GM21737 (cell line): ENCODE data around the gene HPCAL1.

Experiments used
- ATAC-seq: cut with Tn5 transposase; IDR thresholded peaks from one replicate; pipeline ENCODE4 v1.9.1; 2021; ENCODE audit warnings: mild to moderate bottlenecking, moderate library complexity; ENCODE audit not compliant: unreplicated experiment

The HPCAL1 gene

GRCh38 chr2:10332402-10333246 is 29.9 kb downstream of the HPCAL1 start:
- ATAC-seq, result no peak

GRCh38 chr2:10333247-10333613 is 30.5 kb downstream of the HPCAL1 start:
- ATAC-seq, result no peak

GRCh38 chr2:10333966-10334365 is 31.3 kb downstream of the HPCAL1 start:
- ATAC-seq, result no peak

GRCh38 chr2:10335046-10335840 is 32.5 kb downstream of the HPCAL1 start:
- ATAC-seq, result no peak

- ATAC-seq, result no peak
Observed at GRCh38 chr2:10336283-10336682, 33.6 kb downstream of the HPCAL1 start.

- ATAC-seq, result no peak
Observed at GRCh38 chr2:10337449-10338269, 35.0 kb downstream of the HPCAL1 start.

GRCh38 chr2:10338270-10339188 is 35.8 kb downstream of the HPCAL1 start:
- no peak for ATAC-seq

- no peak for ATAC-seq
Observed at GRCh38 chr2:10339647-10340592, 37.2 kb downstream of the HPCAL1 start.

- no peak for ATAC-seq
Observed at GRCh38 chr2:10340593-10340975, 37.9 kb downstream of the HPCAL1 start.

GRCh38 chr2:10341193-10341592 is 38.5 kb downstream of the HPCAL1 start:
- ATAC-seq, result no peak

GRCh38 chr2:10342245-10342951 is 39.7 kb downstream of the HPCAL1 start:
- ATAC-seq, result no peak

- no peak for ATAC-seq
Observed at GRCh38 chr2:10343191-10343590, 40.5 kb downstream of the HPCAL1 start.

- ATAC-seq, result no peak
Observed at GRCh38 chr2:10343658-10344057, 41.0 kb downstream of the HPCAL1 start.

- ATAC-seq, result no peak
Observed at GRCh38 chr2:10344105-10345066, 41.7 kb downstream of the HPCAL1 start.

GRCh38 chr2:10345126-10345525 is 42.4 kb downstream of the HPCAL1 start:
- no peak for ATAC-seq

GRCh38 chr2:10345813-10346212 is 43.1 kb downstream of the HPCAL1 start:
- no peak for ATAC-seq

- ATAC-seq, result no peak
Observed at GRCh38 chr2:10346929-10347561, 44.3 kb downstream of the HPCAL1 start.
